MG63 (cell line): ENCODE data around the gene SLC36A1. TPM values are rescaled to one million over a fixed set of nuclear protein-coding genes. Genes with fewer than 3 reads are reported as not detected.

Experiments
- DNase-seq: peaks from one replicate; pipeline ENCODE4 v3.0.0-alpha.2; 2020
- H3K27me3 ChIP-seq: fragments of 250-450 bp; sonication (Bioruptor Pico); 2 replicates; pipeline ENCODE4 v1.5.1; 2020; ENCODE audit warnings: mild to moderate bottlenecking, moderate library complexity
- H3K36me3 ChIP-seq: fragments of 250-450 bp; sonication (Bioruptor Pico); 2 replicates; pipeline ENCODE4 v1.5.1; 2020; ENCODE audit warnings: mild to moderate bottlenecking, moderate library complexity
- H3K4me3 ChIP-seq: fragments of 250-450 bp; sonication (Bioruptor Pico); 2 replicates; pipeline ENCODE4 v1.5.1; 2020; ENCODE audit warnings: mild to moderate bottlenecking, moderate library complexity
- H3K9me3 ChIP-seq: fragments of 250-450 bp; sonication (Bioruptor Pico); 2 replicates; pipeline ENCODE4 v1.5.1; 2020; ENCODE audit warnings: mild to moderate bottlenecking, moderate library complexity
- total RNA-seq: library from RNA; depleted of rRNA; stranded (reverse); fragments of >200 nt; shearing (Covaris generic); gene quantifications from 2 replicates; pipeline ENCODE4 v1.2.3, GENCODE V29; 2014; ENCODE audit warnings: low replicate concordance; rRNA removed

SLC36A1 gene
- total RNA-seq, 1 experiment from 2014 or later: 5.8 TPM

GRCh38 chr5:151541571-151541970 lies 94.2 kb downstream of the SLC36A1 start:
- Histone ChIP-seq H3K36me3 (no peaks in the 10 kb centered on the region), H3K27me3 (peaks cover 14% of the 10 kb centered on the region), H3K4me3 (no peak overlapping the region), H3K9me3 (no peaks in the 10 kb centered on the region)
- no peak for DNase-seq

Other genes with a start within 250 kb of the SLC36A1 start
- 0.27 and 0.40 TPM in 2 replicates for gene CCDC69, start 223.5 kb upstream of the SLC36A1 start, total RNA-seq
- 12.9 and 15.7 TPM in 2 replicates for gene GM2A, start 194.4 kb upstream of the SLC36A1 start, total RNA-seq
- gene SLC36A3, start 143.8 kb upstream of the SLC36A1 start, total RNA-seq: not detected in 2 replicates
- gene SLC36A2, start 100.0 kb upstream of the SLC36A1 start, total RNA-seq: not detected in 2 replicates
- not detected in 2 replicates for gene FAT2, start 143.7 kb downstream of the SLC36A1 start, total RNA-seq
- gene SPARC, start 239.3 kb downstream of the SLC36A1 start, total RNA-seq: 1,117 and 1,361 TPM in 2 replicates